ENCODE measurements around the gene NHSL2. TPM values are rescaled to one million over a fixed set of nuclear protein-coding genes. Genes with fewer than 3 reads are reported as not detected.

NHSL2 gene
- total RNA-seq, 2 donors from 2014 or later, result 1.6 to 2.9 TPM

DNA sequence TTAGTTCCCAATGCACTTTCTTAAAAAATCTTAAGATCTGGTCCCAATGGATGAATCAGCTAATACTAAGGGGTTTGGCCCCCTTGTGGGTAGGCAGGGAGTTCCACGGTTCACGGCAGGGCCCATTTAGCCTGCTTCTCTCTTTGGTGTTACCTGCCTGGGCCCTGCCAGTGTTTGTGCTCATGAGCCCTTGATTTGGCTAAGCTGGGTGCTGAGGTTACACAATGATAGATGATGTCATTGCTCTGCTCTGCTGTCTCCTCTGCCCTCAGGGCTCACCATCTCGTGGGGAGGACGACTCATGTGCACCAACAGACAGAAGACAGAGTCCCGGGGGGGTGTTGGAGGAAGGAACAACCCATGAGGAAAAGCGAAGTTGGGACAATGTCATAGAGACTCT is 196.7 kb downstream of the NHSL2 start:
- Histone ChIP-seq H3K27ac (no peak overlapping the region), H3K27me3 (no peaks in the 10 kb centered on the region), H3K4me1 (peaks cover 6% of the 10 kb centered on the region), H3K36me3 (replicated peaks in 1 of 2; ENCODE audit: insufficient read depth in 1 of 2, low read depth in 2 of 2) (no peaks in the 10 kb centered on the region), H3K4me3 (no peak overlapping the region), H3K9me3 (no peaks in the 10 kb centered on the region)
- DNase-seq (no peak), ATAC-seq (no peak)
- TF ChIP-seq CTCF (IDR thresholded peaks at IDR 0.05), result no peak
- TF ChIP-seq POLR2A (IDR thresholded peaks at IDR 0.05), result no peak
- WGBS, 2 donors, result 54 to 65% methylated on average over 6 of the region's 6 CpGs
- intact Hi-C loops (cut with DNase I), result no loop called here

- Histone ChIP-seq H3K9me3 (no peaks in the 10 kb centered on the region), H3K27ac (no peak overlapping the region), H3K4me3 (no peak overlapping the region), H3K27me3 (no peaks in the 10 kb centered on the region), H3K36me3 (replicated peaks in 1 of 2; ENCODE audit: insufficient read depth in 1 of 2, low read depth in 2 of 2) (no peaks in the 10 kb centered on the region), H3K4me1 (peaks cover 2% of the 10 kb centered on the region)
- ATAC-seq (no peak), DNase-seq (no peak)
- 72 to 77% methylated on average over 5 to 11 of the region's 12 CpGs for WGBS, 2 donors
- intact Hi-C loops (cut with DNase I), result no loop called here
- no peak for TF ChIP-seq CTCF (IDR thresholded peaks at IDR 0.05)
- no peak for TF ChIP-seq POLR2A (IDR thresholded peaks at IDR 0.05)
Measured at GRCh38 chrX:72107841-72108595, 197.4 kb downstream of the NHSL2 start.

DNA sequence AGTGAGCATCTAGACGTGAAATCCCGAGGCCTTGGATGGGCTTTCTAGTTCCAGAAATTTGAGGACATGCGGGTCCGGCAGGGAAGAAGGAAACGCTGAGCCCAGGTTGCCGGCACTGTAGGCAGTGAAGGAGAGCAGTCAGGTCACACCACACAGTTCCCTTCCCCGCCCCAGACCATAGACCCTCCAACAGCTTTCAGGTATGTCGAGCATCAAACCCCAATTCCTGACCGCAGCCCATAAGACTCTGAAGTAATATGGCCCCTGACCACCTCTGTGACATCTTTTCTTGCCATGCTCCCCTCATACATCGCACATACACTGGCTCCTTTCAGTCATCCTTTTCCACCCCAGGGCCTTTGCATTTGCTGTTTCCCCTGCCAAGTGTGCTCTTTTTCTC is 198.0 kb downstream of the NHSL2 start:
- intact Hi-C loops (cut with DNase I), result no loop called here
- no peak overlapping the region for H3K4me3 ChIP-seq

GRCh38 chrX:72110051-72110875 is 199.6 kb downstream of the NHSL2 start:
- 67 to 79% methylated on average over 5 to 13 of the region's 13 CpGs for WGBS, 2 donors
- TF ChIP-seq POLR2A (IDR thresholded peaks at IDR 0.05), result no peak
- no peak for TF ChIP-seq CTCF (IDR thresholded peaks at IDR 0.05)
- no peaks in the 10 kb centered on the region for H3K27me3 ChIP-seq
- no peak for ATAC-seq
- no peaks in the 10 kb centered on the region for H3K36me3 ChIP-seq (replicated peaks in 1 of 2; ENCODE audit: insufficient read depth in 1 of 2, low read depth in 2 of 2)
- DNase-seq, result no peak
- no peaks in the 10 kb centered on the region for H3K9me3 ChIP-seq
- H3K4me1 ChIP-seq, result no peaks in the 10 kb centered on the region
- no peak overlapping the region for H3K4me3 ChIP-seq
- intact Hi-C loops (cut with DNase I), result no loop called here
- no peak overlapping the region for H3K27ac ChIP-seq

More for the DNA sequence above, 198.0 kb downstream of the NHSL2 start:
- TF ChIP-seq POLR2A (IDR thresholded peaks at IDR 0.05) (no peak), CTCF (IDR thresholded peaks at IDR 0.05) (no peak)
- Histone ChIP-seq H3K27ac (no peak overlapping the region), H3K4me1 (no peaks in the 10 kb centered on the region), H3K27me3 (no peaks in the 10 kb centered on the region), H3K9me3 (no peaks in the 10 kb centered on the region), H3K36me3 (replicated peaks in 1 of 2; ENCODE audit: insufficient read depth in 1 of 2, low read depth in 2 of 2) (no peaks in the 10 kb centered on the region)
- ATAC-seq (no peak), DNase-seq (no peak)
- 90 to 94% methylated on average over 6 to 10 of the region's 10 CpGs for WGBS, 2 donors

All from body of pancreas (tissue), 4 donors.